Measurements from ENCODE around the gene STPG1. TPM values are rescaled to one million over a fixed set of nuclear protein-coding genes. Genes with fewer than 3 reads are reported as not detected.

The STPG1 gene
- total RNA-seq, 1 donor from 2014 or later, result 4.9 TPM

DNA sequence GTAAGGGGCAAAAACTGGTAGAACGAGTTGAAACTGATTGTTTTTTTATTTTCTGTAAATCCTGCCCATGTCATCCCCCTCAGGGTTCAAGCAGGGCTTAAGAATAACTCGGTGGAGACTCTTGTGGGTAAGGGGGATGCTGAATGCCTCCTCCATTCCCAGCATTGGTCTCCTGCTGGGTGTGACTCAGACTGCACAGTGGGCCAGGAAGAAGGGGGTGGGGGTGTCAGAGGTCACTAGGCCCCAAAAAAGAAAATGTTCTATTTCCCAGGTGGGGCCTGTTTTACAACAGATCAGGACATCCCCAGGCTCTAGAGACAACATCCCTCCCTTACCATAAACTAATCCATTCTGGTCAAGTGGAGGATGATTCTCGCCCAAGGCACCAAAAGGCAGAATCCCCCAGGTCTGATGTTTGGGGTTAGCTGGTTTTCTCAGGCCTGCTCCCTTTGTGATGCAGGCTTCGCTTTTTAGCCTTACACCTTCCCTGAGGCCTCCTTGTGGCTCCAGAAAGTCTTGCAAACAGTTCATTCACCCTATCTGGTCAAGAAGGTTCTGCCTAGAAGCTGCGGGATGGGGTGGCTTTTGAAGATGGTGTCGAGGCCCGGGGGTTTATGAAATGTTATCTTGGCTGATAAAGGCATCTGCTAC is 105.1 kb downstream of the STPG1 start:
- intact Hi-C loops (cut with micrococcal nuclease), result no loop called here
- no peak overlapping the region for H3K27ac Mint-ChIP-seq
- H3K27me3 Mint-ChIP-seq (ENCODE audit: low read depth), result peaks cover 57% of the 10 kb centered on the region
- no peak for DNase-seq (ENCODE audit: low spot score)
- H3K9me3 Mint-ChIP-seq, result no peaks in the 10 kb centered on the region
- no peak overlapping the region for H3K4me3 Mint-ChIP-seq (ENCODE audit: low read depth)
- H3K36me3 Mint-ChIP-seq (ENCODE audit: low read depth), result no peaks in the 10 kb centered on the region
- no peaks in the 10 kb centered on the region for H3K4me1 Mint-ChIP-seq (ENCODE audit: low read depth)

Other genes with a start within 250 kb of the STPG1 start
- gene IFNLR1, start 226.5 kb downstream of the STPG1 start, total RNA-seq, result 5.8 and 6.5 TPM in 2 replicates
- not detected in 2 replicates for gene GRHL3, start 94.4 kb downstream of the STPG1 start, total RNA-seq
- gene NIPAL3, start 2.0 kb upstream of the STPG1 start, total RNA-seq, result 24.6 and 28.6 TPM in 2 replicates
- gene RCAN3, start 89.1 kb upstream of the STPG1 start, total RNA-seq, result 31.9 and 33.8 TPM in 2 replicates
- not detected in 2 replicates for gene NCMAP, start 142.3 kb upstream of the STPG1 start, total RNA-seq
- gene SRRM1, start 229.5 kb upstream of the STPG1 start, total RNA-seq, result 212 and 223 TPM in 2 replicates

Measured in activated T-helper 2 cell treated with anti-CD3 and anti-CD28 coated beads, Interferon-gamma antibody, Interleukin-2, Interleukin-4, amounts not matched to agents 10 μg/mL and 5 μg/mL and 100 μg/mL, durations not matched to agents 14 hours and 24 hours and 36 hours (primary cell).